ENCODE results near the gene NAT10. TPM values are rescaled to one million over a fixed set of nuclear protein-coding genes. Genes with fewer than 3 reads are reported as not detected.

The NAT10 gene
- total RNA-seq, 2 experiments from 2014 or later, result 63.8 to 93.9 TPM

- H3K9me3 Mint-ChIP-seq (ENCODE audit: low read depth), result no peaks in the 10 kb centered on the region
- no peak overlapping the region for H3K27ac Mint-ChIP-seq
- DNase-seq (no peak), ATAC-seq (no peak)
- CTCF ChIA-PET, result no interaction called here
- H3K4me3 Mint-ChIP-seq, result no peak overlapping the region
- no peaks in the 10 kb centered on the region for H3K4me1 Mint-ChIP-seq
- H3K36me3 Mint-ChIP-seq, result peaks cover 53% of the 10 kb centered on the region
- H3K27me3 Mint-ChIP-seq, result no peaks in the 10 kb centered on the region
Measured at GRCh38 chr11:34124885-34125668, 19.6 kb downstream of the NAT10 start.

GRCh38 chr11:34126959-34127848 lies 21.8 kb downstream of the NAT10 start:
- no peaks in the 10 kb centered on the region for H3K4me1 Mint-ChIP-seq
- no peaks in the 10 kb centered on the region for H3K27me3 Mint-ChIP-seq
- CTCF ChIA-PET, result interaction anchor here (1.2 kb wide), 1 partner anchor 32 kb away, joined by 3 read pairs; no protein-coding TSS in a partner anchor
- no peak for DNase-seq
- no peaks in the 10 kb centered on the region for H3K9me3 Mint-ChIP-seq (ENCODE audit: low read depth)
- ATAC-seq, result no peak
- H3K27ac Mint-ChIP-seq, result no peak overlapping the region
- H3K4me3 Mint-ChIP-seq, result no peak overlapping the region
- peaks cover 47% of the 10 kb centered on the region for H3K36me3 Mint-ChIP-seq

GRCh38 chr11:34128824-34129223 lies 23.4 kb downstream of the NAT10 start:
- no peak overlapping the region for H3K27ac Mint-ChIP-seq
- H3K27me3 Mint-ChIP-seq, result no peaks in the 10 kb centered on the region
- ATAC-seq (no peak), DNase-seq (no peak)
- CTCF ChIA-PET, result interaction anchor here (1.2 kb wide), 1 partner anchor 30 kb away, joined by 3 read pairs; no protein-coding TSS in a partner anchor
- peaks cover 45% of the 10 kb centered on the region for H3K36me3 Mint-ChIP-seq
- H3K9me3 Mint-ChIP-seq (ENCODE audit: low read depth), result no peaks in the 10 kb centered on the region
- no peak overlapping the region for H3K4me3 Mint-ChIP-seq
- H3K4me1 Mint-ChIP-seq, result peaks cover 8% of the 10 kb centered on the region

GRCh38 chr11:34132261-34132965 lies 27.0 kb downstream of the NAT10 start:
- Mint-ChIP-seq H3K9me3 (ENCODE audit: low read depth) (no peaks in the 10 kb centered on the region), H3K4me1 (peaks cover 24% of the 10 kb centered on the region), H3K27me3 (no peaks in the 10 kb centered on the region), H3K4me3 (no peak overlapping the region), H3K36me3 (peaks cover 44% of the 10 kb centered on the region), H3K27ac (peak overlapping the region; percentile 7)
- ATAC-seq, result no peak
- CTCF ChIA-PET, result interaction anchor here (1.0 to 1.4 kb wide), 2 partner anchors 10 to 18 kb away, joined by 3 to 4 read pairs; no protein-coding TSS in a partner anchor
- no peak for DNase-seq

- Mint-ChIP-seq H3K27ac (peak overlapping the region; percentile 50), H3K4me1 (peaks cover 24% of the 10 kb centered on the region), H3K4me3 (no peak overlapping the region), H3K36me3 (peaks cover 40% of the 10 kb centered on the region), H3K27me3 (no peaks in the 10 kb centered on the region), H3K9me3 (ENCODE audit: low read depth) (no peaks in the 10 kb centered on the region)
- CTCF ChIA-PET, result interaction anchor here (1.4 kb wide), 1 partner anchor 138 kb away, joined by 4 read pairs; no protein-coding TSS in a partner anchor
- DNase-seq, result no peak
- ATAC-seq, result peak; percentile 59
Measured at GRCh38 chr11:34134765-34135164, 29.3 kb downstream of the NAT10 start.

GRCh38 chr11:34135439-34135838 lies 30.0 kb downstream of the NAT10 start:
- H3K27me3 Mint-ChIP-seq, result no peaks in the 10 kb centered on the region
- H3K4me1 Mint-ChIP-seq, result peaks cover 24% of the 10 kb centered on the region
- no peak overlapping the region for H3K27ac Mint-ChIP-seq
- CTCF ChIA-PET, result interaction anchor here (1.4 kb wide), 1 partner anchor 139 kb away, joined by 4 read pairs; no protein-coding TSS in a partner anchor
- H3K36me3 Mint-ChIP-seq, result peaks cover 37% of the 10 kb centered on the region
- H3K9me3 Mint-ChIP-seq (ENCODE audit: low read depth), result no peaks in the 10 kb centered on the region
- DNase-seq (no peak), ATAC-seq (no peak)
- H3K4me3 Mint-ChIP-seq, result no peak overlapping the region

GRCh38 chr11:34136420-34136819 lies 31.0 kb downstream of the NAT10 start:
- no peak overlapping the region for H3K4me3 Mint-ChIP-seq
- peaks cover 38% of the 10 kb centered on the region for H3K36me3 Mint-ChIP-seq
- ATAC-seq, result no peak
- H3K4me1 Mint-ChIP-seq, result peaks cover 24% of the 10 kb centered on the region
- DNase-seq, result no peak
- H3K27ac Mint-ChIP-seq, result no peak overlapping the region
- no peaks in the 10 kb centered on the region for H3K27me3 Mint-ChIP-seq
- H3K9me3 Mint-ChIP-seq (ENCODE audit: low read depth), result no peaks in the 10 kb centered on the region
- CTCF ChIA-PET, result interaction anchor here (0.7 kb wide), 1 partner anchor 287 kb away, joined by 3 read pairs; no protein-coding TSS in a partner anchor

GRCh38 chr11:34139346-34139745 lies 33.9 kb downstream of the NAT10 start:
- no peak overlapping the region for H3K27ac Mint-ChIP-seq
- ATAC-seq, result no peak
- H3K36me3 Mint-ChIP-seq, result peaks cover 34% of the 10 kb centered on the region
- peaks cover 12% of the 10 kb centered on the region for H3K4me1 Mint-ChIP-seq
- CTCF ChIA-PET, result no interaction called here
- H3K9me3 Mint-ChIP-seq (ENCODE audit: low read depth), result no peaks in the 10 kb centered on the region
- no peak overlapping the region for H3K4me3 Mint-ChIP-seq
- H3K27me3 Mint-ChIP-seq, result no peaks in the 10 kb centered on the region
- no peak for DNase-seq

- no peak for ATAC-seq
- Mint-ChIP-seq H3K27me3 (no peaks in the 10 kb centered on the region), H3K4me1 (peaks cover 5% of the 10 kb centered on the region), H3K27ac (no peak overlapping the region), H3K36me3 (peaks cover 37% of the 10 kb centered on the region), H3K9me3 (ENCODE audit: low read depth) (no peaks in the 10 kb centered on the region), H3K4me3 (no peak overlapping the region)
- DNase-seq, result no peak
- CTCF ChIA-PET, result interaction anchor here (1.1 to 1.6 kb wide), 3 partner anchors 10 to 30 kb away, joined by 3 to 4 read pairs (median 3); no protein-coding TSS in a partner anchor
Measured at GRCh38 chr11:34140149-34140548, 34.7 kb downstream of the NAT10 start.

- H3K9me3 Mint-ChIP-seq (ENCODE audit: low read depth), result no peaks in the 10 kb centered on the region
- DNase-seq (no peak), ATAC-seq (no peak)
- CTCF ChIA-PET, result no interaction called here
- H3K27ac Mint-ChIP-seq, result peak overlapping the region; percentile 10
- H3K36me3 Mint-ChIP-seq, result peaks cover 30% of the 10 kb centered on the region
- no peak overlapping the region for H3K4me3 Mint-ChIP-seq
- no peaks in the 10 kb centered on the region for H3K27me3 Mint-ChIP-seq
- H3K4me1 Mint-ChIP-seq, result no peaks in the 10 kb centered on the region
Measured at GRCh38 chr11:34143048-34143447, 37.6 kb downstream of the NAT10 start.

- Mint-ChIP-seq H3K4me3 (no peak overlapping the region), H3K9me3 (ENCODE audit: low read depth) (no peaks in the 10 kb centered on the region), H3K27ac (no peak overlapping the region), H3K36me3 (peaks cover 32% of the 10 kb centered on the region), H3K27me3 (no peaks in the 10 kb centered on the region), H3K4me1 (no peaks in the 10 kb centered on the region)
- no peak for ATAC-seq
- CTCF ChIA-PET, result interaction anchor here (1.3 kb wide), 1 partner anchor 212 kb away, joined by 3 read pairs; the partner anchor contains the start of gene ABTB2
- DNase-seq, result no peak
Measured at GRCh38 chr11:34145073-34145472, 39.6 kb downstream of the NAT10 start.

GRCh38 chr11:34145847-34146381 lies 40.5 kb downstream of the NAT10 start:
- no peaks in the 10 kb centered on the region for H3K9me3 Mint-ChIP-seq (ENCODE audit: low read depth)
- no peaks in the 10 kb centered on the region for H3K27me3 Mint-ChIP-seq
- H3K4me3 Mint-ChIP-seq, result no peak overlapping the region
- CTCF ChIA-PET, result interaction anchor here (1.3 kb wide), 1 partner anchor 211 kb away, joined by 3 read pairs; the partner anchor contains the start of gene ABTB2
- H3K36me3 Mint-ChIP-seq, result peaks cover 32% of the 10 kb centered on the region
- H3K4me1 Mint-ChIP-seq, result no peaks in the 10 kb centered on the region
- DNase-seq (no peak), ATAC-seq (no peak)
- peak overlapping the region; percentile 60 for H3K27ac Mint-ChIP-seq

Data from activated CD8-positive, alpha-beta memory T cell treated with anti-CD3 and anti-CD28 coated beads, Interleukin-2, amount 10 ng/mL, durations not matched to agents 7 days and 5 days (primary cell).